Fibroblast of lung (primary cell): ENCODE measurements around the gene SAMSN1. TPM values are rescaled to one million over a fixed set of nuclear protein-coding genes. Genes with fewer than 3 reads are reported as not detected.

Source experiments
- DNase-seq, 2 donors: peaks; one replicate each; pipeline versions ENCODE4 v3.0.0 to v3.0.0-alpha.2; 2010; ENCODE audit warnings: low read depth in 2 of 2
- H2AFZ ChIP-seq: 2 replicates; pipeline ENCODE4 v1.5.1; 2012; ENCODE audit warnings: low read length, control low read depth, inconsistent platforms
- H3K27ac ChIP-seq: 2 replicates; pipeline ENCODE4 v1.5.1; 2011; ENCODE audit warnings: low read length, control low read depth; ENCODE audit not compliant: insufficient read depth
- H3K27me3 ChIP-seq: 2 replicates; pipeline ENCODE4 v1.5.1; 2011; ENCODE audit warnings: mild to moderate bottlenecking, low read length; ENCODE audit not compliant: control insufficient read depth, insufficient read depth
- H3K36me3 ChIP-seq: 2 replicates; pipeline ENCODE4 v1.5.1; 2011; ENCODE audit warnings: low read length; ENCODE audit not compliant: control insufficient read depth, insufficient read depth
- H3K4me1 ChIP-seq: 2 replicates; pipeline ENCODE4 v1.5.1; 2011; ENCODE audit warnings: low read length; ENCODE audit not compliant: control insufficient read depth, insufficient read depth; ENCODE audit errors: extremely low read depth
- H3K4me2 ChIP-seq: 2 replicates; pipeline ENCODE4 v1.5.1; 2011; ENCODE audit warnings: low read length, control low read depth; ENCODE audit not compliant: insufficient read depth; ENCODE audit errors: extremely low read depth
- H3K4me3 ChIP-seq, 4 experiments: fragments of 200-600 bp in 1 of 4; sonication (generic) in 1 of 4; replicated peaks in 1 of 4; 2 replicates each; pipeline ENCODE4 v1.5.1; 2011 to 2016; ENCODE audit warnings: low read length in 4 of 4, low read depth in 3 of 4, mild to moderate bottlenecking in 3 of 4, control low read depth in 2 of 4, inconsistent platforms in 1 of 4, mixed read lengths in 1 of 4; ENCODE audit not compliant: insufficient read depth in 1 of 4; ENCODE audit errors: control extremely low read depth in 1 of 4
- H3K79me2 ChIP-seq: 2 replicates; pipeline ENCODE4 v1.5.1; 2012; ENCODE audit warnings: mild to moderate bottlenecking, low read length, inconsistent platforms; ENCODE audit not compliant: control insufficient read depth, insufficient read depth
- H3K9ac ChIP-seq: 2 replicates; pipeline ENCODE4 v1.5.1; 2011; ENCODE audit warnings: mild to moderate bottlenecking, low read length, control low read depth; ENCODE audit not compliant: insufficient read depth
- H3K9me3 ChIP-seq: 2 replicates; pipeline ENCODE4 v1.5.1; 2012; ENCODE audit warnings: low read depth, low read length; ENCODE audit not compliant: control insufficient read depth, insufficient read depth
- H4K20me1 ChIP-seq: 2 replicates; pipeline ENCODE4 v1.5.1; 2011; ENCODE audit warnings: low read length; ENCODE audit not compliant: control insufficient read depth, insufficient read depth; ENCODE audit errors: extremely low read depth
- CTCF ChIP-seq, 2 donors: IDR thresholded peaks in 1 of 2; conservative IDR thresholded peaks in 1 of 2; 1 replicate in 1 of 2; 2 replicates in 1 of 2; pipeline ENCODE4 v1.5.1; 2011 to 2012; ENCODE audit warnings: low read length in 2 of 2, control low read depth in 1 of 2, inconsistent platforms in 1 of 2, low read depth in 1 of 2, mild to moderate bottlenecking in 1 of 2
- EZH2 ChIP-seq: IDR thresholded peaks from 2 replicates; pipeline ENCODE4 v1.5.1; 2012; ENCODE audit warnings: low read length, control low read depth, mild to moderate bottlenecking; ENCODE audit errors: missing control alignments
- polyA plus RNA-seq, 2 donors: library from polyadenylated mRNA; depleted of rRNA in 1 of 2; stranded (reverse) in 1 of 2; unstranded in 1 of 2; fragments of >200 nt; gene quantifications; 2 replicates each; pipeline ENCODE4 v1.2.1, GENCODE V29; 2011 to 2012; ENCODE audit warnings: missing spikeins in 1 of 2
- total RNA-seq: library from RNA; depleted of rRNA; stranded (reverse); fragments of >200 nt; gene quantifications from 2 replicates; pipeline ENCODE4 v1.2.1, GENCODE V29; 2014

SAMSN1 gene
- total and polyA plus RNA-seq, 2 donors (not counting 1 experiment from before 2014, with no cell fraction given) = not detected

GRCh38 chr21:14531757-14532316 lies 14.3 kb downstream of the SAMSN1 start:
- H3K27me3 ChIP-seq = no peaks in the 10 kb centered on the region
- no peaks in the 10 kb centered on the region for H3K79me2 ChIP-seq
- no peaks in the 10 kb centered on the region for H3K4me1 ChIP-seq
- H3K9ac ChIP-seq = no peak overlapping the region
- H2AFZ ChIP-seq = no peak overlapping the region
- H3K4me3 ChIP-seq = no peak overlapping the region
- H3K36me3 ChIP-seq = no peaks in the 10 kb centered on the region
- H3K27ac ChIP-seq = no peak overlapping the region
- DNase-seq = no peak
- H3K4me2 ChIP-seq = no peak overlapping the region
- no peaks in the 10 kb centered on the region for H4K20me1 ChIP-seq
- no peak for TF ChIP-seq EZH2
- TF ChIP-seq CTCF (conservative IDR thresholded peaks at IDR 0.05 in 1 of 2, IDR thresholded peaks at IDR 0.05 in 1 of 2; ENCODE audit: low read depth in 1 of 2, low read length in 2 of 2) = no peak
- H3K9me3 ChIP-seq = no peaks in the 10 kb centered on the region

- H3K79me2 ChIP-seq = no peaks in the 10 kb centered on the region
Observed at GRCh38 chr21:14530592-14530991, 15.5 kb downstream of the SAMSN1 start.

GRCh38 chr21:14528815-14529214 lies 17.3 kb downstream of the SAMSN1 start:
- no peak overlapping the region for H3K27ac ChIP-seq
- DNase-seq = no peak
- H3K27me3 ChIP-seq = no peaks in the 10 kb centered on the region
- H2AFZ ChIP-seq = no peak overlapping the region
- no peaks in the 10 kb centered on the region for H3K9me3 ChIP-seq
- no peaks in the 10 kb centered on the region for H3K79me2 ChIP-seq
- H4K20me1 ChIP-seq = no peaks in the 10 kb centered on the region
- no peak for TF ChIP-seq CTCF (conservative IDR thresholded peaks at IDR 0.05 in 1 of 2, IDR thresholded peaks at IDR 0.05 in 1 of 2; ENCODE audit: low read depth in 1 of 2, low read length in 2 of 2)
- TF ChIP-seq EZH2 = no peak
- H3K9ac ChIP-seq = no peak overlapping the region
- no peak overlapping the region for H3K4me3 ChIP-seq
- no peak overlapping the region for H3K4me2 ChIP-seq
- no peaks in the 10 kb centered on the region for H3K4me1 ChIP-seq
- no peaks in the 10 kb centered on the region for H3K36me3 ChIP-seq

More at GRCh38 chr21:14530592-14530991, 15.5 kb downstream of the SAMSN1 start:
- no peak for DNase-seq
- Histone ChIP-seq H3K4me2 (no peak overlapping the region), H4K20me1 (no peaks in the 10 kb centered on the region), H3K9ac (no peak overlapping the region), H3K36me3 (no peaks in the 10 kb centered on the region), H3K9me3 (no peaks in the 10 kb centered on the region), H2AFZ (no peak overlapping the region), H3K27ac (no peak overlapping the region), H3K4me3 (no peak overlapping the region), H3K4me1 (no peaks in the 10 kb centered on the region), H3K27me3 (no peaks in the 10 kb centered on the region)
- TF ChIP-seq CTCF (conservative IDR thresholded peaks at IDR 0.05 in 1 of 2, IDR thresholded peaks at IDR 0.05 in 1 of 2; ENCODE audit: low read depth in 1 of 2, low read length in 2 of 2) (no peak), EZH2 (no peak)
